ENCODE data around the gene RRAD.

Gene RRAD

DNA sequence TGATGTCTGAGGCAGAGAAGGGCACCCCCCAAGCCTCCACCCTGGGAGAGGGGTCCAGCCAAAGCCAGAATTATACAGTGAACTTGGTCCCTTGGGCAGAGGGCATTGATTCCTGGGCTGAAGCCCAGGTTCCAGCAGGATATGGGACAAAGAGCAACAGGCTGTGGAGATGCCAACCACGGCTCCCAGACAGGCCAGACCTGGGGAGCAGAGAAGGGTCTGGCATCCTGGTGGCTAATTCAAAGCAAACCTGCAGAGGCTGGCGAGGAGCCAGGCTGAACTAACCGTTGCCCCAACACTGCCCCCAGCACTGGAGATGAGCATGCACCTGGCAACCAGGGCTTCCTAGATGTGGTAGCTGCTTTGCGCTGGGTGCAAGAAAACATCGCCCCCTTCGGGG, 38.7 kb upstream of the RRAD start:
- no peaks in the 10 kb centered on the region for H3K9me3 ChIP-seq (ENCODE audit: control insufficient read depth, insufficient read depth, low read length)
- H3F3A ChIP-seq (ENCODE audit: control insufficient read depth, insufficient read depth) = no peaks in the 10 kb centered on the region
- H3K36me3 ChIP-seq (ENCODE audit: control insufficient read depth, low read length) = no peaks in the 10 kb centered on the region
- no peak overlapping the region for H3K4me3 ChIP-seq (ENCODE audit: low read length)
- no peaks in the 10 kb centered on the region for H3K79me2 ChIP-seq (ENCODE audit: control insufficient read depth, low read length)
- no peaks in the 10 kb centered on the region for H3K27me3 ChIP-seq (ENCODE audit: control insufficient read depth, low read length)
- no peak for TF ChIP-seq EZH2phosphoT487 (IDR thresholded peaks at IDR 0.05; ENCODE audit: borderline replicate concordance, low read length)
- TF ChIP-seq, protein P1, sequence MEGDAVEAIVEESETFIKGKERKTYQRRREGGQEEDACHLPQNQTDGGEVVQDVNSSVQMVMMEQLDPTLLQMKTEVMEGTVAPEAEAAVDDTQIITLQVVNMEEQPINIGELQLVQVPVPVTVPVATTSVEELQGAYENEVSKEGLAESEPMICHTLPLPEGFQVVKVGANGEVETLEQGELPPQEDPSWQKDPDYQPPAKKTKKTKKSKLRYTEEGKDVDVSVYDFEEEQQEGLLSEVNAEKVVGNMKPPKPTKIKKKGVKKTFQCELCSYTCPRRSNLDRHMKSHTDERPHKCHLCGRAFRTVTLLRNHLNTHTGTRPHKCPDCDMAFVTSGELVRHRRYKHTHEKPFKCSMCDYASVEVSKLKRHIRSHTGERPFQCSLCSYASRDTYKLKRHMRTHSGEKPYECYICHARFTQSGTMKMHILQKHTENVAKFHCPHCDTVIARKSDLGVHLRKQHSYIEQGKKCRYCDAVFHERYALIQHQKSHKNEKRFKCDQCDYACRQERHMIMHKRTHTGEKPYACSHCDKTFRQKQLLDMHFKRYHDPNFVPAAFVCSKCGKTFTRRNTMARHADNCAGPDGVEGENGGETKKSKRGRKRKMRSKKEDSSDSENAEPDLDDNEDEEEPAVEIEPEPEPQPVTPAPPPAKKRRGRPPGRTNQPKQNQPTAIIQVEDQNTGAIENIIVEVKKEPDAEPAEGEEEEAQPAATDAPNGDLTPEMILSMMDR (IDR thresholded peaks at IDR 0.05; ENCODE audit: low read depth, low read length, poor library complexity, severe bottlenecking) = no peak
- no peaks in the 10 kb centered on the region for H3K9me2 ChIP-seq (replicated peaks; ENCODE audit: control insufficient read depth, low read length)
- peaks cover 13% of the 10 kb centered on the region for H3K4me1 ChIP-seq (ENCODE audit: control insufficient read depth, low read length)
- no peaks in the 10 kb centered on the region for H4K20me1 ChIP-seq (ENCODE audit: control insufficient read depth, insufficient read depth, low read depth, low read length)
- no peak overlapping the region for H3K4me2 ChIP-seq (ENCODE audit: low read length)
- no peak overlapping the region for H3K27ac ChIP-seq (ENCODE audit: low read depth, low read length)

DNA sequence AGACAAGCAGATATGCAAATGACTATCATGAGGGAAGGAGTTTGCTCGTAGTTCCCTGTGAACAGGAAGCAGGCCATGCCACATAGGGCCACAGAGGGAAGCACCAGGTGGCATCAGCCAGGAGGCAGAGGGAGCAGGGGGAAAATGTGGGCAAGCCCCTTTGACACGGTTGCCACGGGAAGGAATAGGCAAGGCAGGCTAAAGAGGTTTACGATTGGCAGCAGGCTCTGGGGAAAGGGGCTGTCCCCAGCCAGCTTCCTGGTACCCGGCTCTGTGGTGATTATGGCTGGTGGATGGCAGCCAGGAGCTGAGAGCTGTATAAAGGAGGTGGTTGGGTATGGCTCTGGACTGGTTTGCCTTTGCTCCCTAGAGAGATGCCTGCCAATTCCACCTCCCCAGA, 36.6 kb upstream of the RRAD start:
- H3K36me3 ChIP-seq (ENCODE audit: control insufficient read depth, low read length) = no peaks in the 10 kb centered on the region
- H4K20me1 ChIP-seq (ENCODE audit: control insufficient read depth, insufficient read depth, low read depth, low read length) = no peaks in the 10 kb centered on the region
- no peaks in the 10 kb centered on the region for H3F3A ChIP-seq (ENCODE audit: control insufficient read depth, insufficient read depth)
- TF ChIP-seq EZH2phosphoT487 (IDR thresholded peaks at IDR 0.05; ENCODE audit: borderline replicate concordance, low read length) = no peak
- TF ChIP-seq, protein P1 (IDR thresholded peaks at IDR 0.05; ENCODE audit: low read depth, low read length, poor library complexity, severe bottlenecking) = no peak
- peaks cover 13% of the 10 kb centered on the region for H3K4me1 ChIP-seq (ENCODE audit: control insufficient read depth, low read length)
- H3K79me2 ChIP-seq (ENCODE audit: control insufficient read depth, low read length) = no peaks in the 10 kb centered on the region
- no peaks in the 10 kb centered on the region for H3K9me2 ChIP-seq (replicated peaks; ENCODE audit: control insufficient read depth, low read length)
- H3K27ac ChIP-seq (ENCODE audit: low read depth, low read length) = no peak overlapping the region
- H3K4me2 ChIP-seq (ENCODE audit: low read length) = peak overlapping the region; percentile 72
- peaks cover 4% of the 10 kb centered on the region; the same call in 1 of the 2 replicates for H3K27me3 ChIP-seq (ENCODE audit: control insufficient read depth, low read length)
- peak overlapping the region; percentile 72 for H3K4me3 ChIP-seq (ENCODE audit: low read length)
- H3K9me3 ChIP-seq (ENCODE audit: control insufficient read depth, insufficient read depth, low read length) = no peaks in the 10 kb centered on the region

DNA sequence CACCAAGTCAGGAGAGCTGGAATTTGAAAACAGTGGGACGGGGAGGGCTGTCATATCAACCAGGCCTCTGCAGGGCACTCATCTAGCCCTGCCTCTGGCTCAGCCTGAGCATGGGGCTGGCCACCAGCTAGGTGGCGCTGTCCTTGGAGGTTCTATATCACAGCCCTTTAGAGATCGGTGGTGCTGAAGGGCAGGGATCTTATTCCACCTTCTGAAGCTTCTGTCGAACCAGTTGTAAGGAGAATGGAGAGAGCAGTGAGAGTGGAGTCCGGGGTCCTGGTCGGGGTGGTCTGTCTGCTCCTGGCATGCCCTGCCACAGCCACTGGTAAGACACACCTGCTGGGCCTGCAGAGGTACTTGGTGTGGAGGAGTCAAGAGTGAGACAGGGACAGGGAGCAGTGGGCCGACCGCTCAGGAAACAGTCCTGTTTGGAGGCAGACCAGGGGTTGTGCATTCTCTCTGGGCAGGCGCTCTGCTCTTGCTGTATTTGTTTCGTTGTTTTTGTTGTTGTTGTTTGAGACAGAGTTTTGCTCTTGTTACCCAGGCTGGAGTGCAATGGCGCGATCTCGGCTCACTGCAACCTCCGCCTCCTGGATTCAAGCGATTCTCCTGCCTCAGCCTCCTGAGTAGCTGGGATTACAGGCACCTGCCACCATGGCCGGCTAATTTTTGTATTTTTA, 35.9 kb upstream of the RRAD start, which contains the start of gene CES3:
Gene CES3 (plus strand): TSS at position 202 of the 680 bp plus-strand sequence. CDS start 42 bp downstream, at position 244.
- Histone ChIP-seq H3K9me2 (replicated peaks; ENCODE audit: control insufficient read depth, low read length) (no peaks in the 10 kb centered on the region), H3K79me2 (ENCODE audit: control insufficient read depth, low read length) (no peaks in the 10 kb centered on the region), H3K9me3 (ENCODE audit: control insufficient read depth, insufficient read depth, low read length) (no peaks in the 10 kb centered on the region), H4K20me1 (ENCODE audit: control insufficient read depth, insufficient read depth, low read depth, low read length) (no peaks in the 10 kb centered on the region), H3F3A (ENCODE audit: control insufficient read depth, insufficient read depth) (no peaks in the 10 kb centered on the region), H3K4me2 (ENCODE audit: low read length) (peak within 1 kb of the TSS; percentile 72), H3K27ac (ENCODE audit: low read depth, low read length) (no peak within 1 kb of the TSS), H3K4me1 (ENCODE audit: control insufficient read depth, low read length) (peaks cover 13% of the 10 kb centered on the region), H3K36me3 (ENCODE audit: control insufficient read depth, low read length) (no peaks in the 10 kb centered on the region), H3K27me3 (ENCODE audit: control insufficient read depth, low read length) (peaks cover 4% of the 10 kb centered on the region; the same call in 1 of the 2 replicates), H3K4me3 (ENCODE audit: low read length) (peak within 1 kb of the TSS; percentile 72)
- TF ChIP-seq, protein P1 (IDR thresholded peaks at IDR 0.05; ENCODE audit: low read depth, low read length, poor library complexity, severe bottlenecking) = peak; percentile 98
- TF ChIP-seq EZH2phosphoT487 (IDR thresholded peaks at IDR 0.05; ENCODE audit: borderline replicate concordance, low read length) = no peak

Data from DOHH2 (cell line).